Left lung (tissue), 10 donors: ENCODE measurements around the gene FBXL16. TPM values are rescaled to one million over a fixed set of nuclear protein-coding genes. Genes with fewer than 3 reads are reported as not detected.

ENCODE experiments used
- ATAC-seq: fragments of 200-7000 bp; cut with Tn5 transposase; one replicate; pipeline ENCODE4 v1.9.1; 2020; ENCODE audit warnings: moderate library complexity
- DNase-seq, 4 donors: peaks; one replicate each; pipeline ENCODE4 v3.0.0-alpha.2; 2013 to 2020
- H3K27ac ChIP-seq, 2 donors: fragments of 200-600 bp; sonication (generic) in 1 of 2; one replicate each; pipeline versions ENCODE4 v1.5.0 to v1.8.0; 2020 to 2021
- H3K27me3 ChIP-seq, 2 donors: fragments of 200-600 bp; sonication (generic) in 1 of 2; one replicate each; pipeline versions ENCODE4 v1.5.0 to v1.8.0; 2020 to 2021
- H3K36me3 ChIP-seq, 2 donors: fragments of 200-600 bp; sonication (generic) in 1 of 2; one replicate each; pipeline versions ENCODE4 v1.5.0 to v1.8.0; 2020 to 2021
- H3K4me1 ChIP-seq, 2 donors: fragments of 200-600 bp; one replicate each; pipeline ENCODE4 v1.8.0; 2021
- H3K4me3 ChIP-seq, 2 donors: fragments of 200-600 bp; sonication (generic) in 1 of 2; one replicate each; pipeline versions ENCODE4 v1.5.0 to v1.8.0; 2020 to 2021; ENCODE audit warnings: mild to moderate bottlenecking in 1 of 2
- H3K9me3 ChIP-seq, 2 donors: fragments of 200-600 bp; sonication (generic) in 1 of 2; one replicate each; pipeline versions ENCODE4 v1.5.0 to v1.8.0; 2020 to 2021
- intact Hi-C, 2 donors: fragments of 100-400 bp; cut with DNase I; formaldehyde crosslinking; loops; one replicate each; pipeline versions ENCODE4 v1.11.2 to v1.14.2; 2022
- polyA plus RNA-seq, 6 donors: library from polyadenylated mRNA; unstranded; fragments of 120-200 nt; gene quantifications; one replicate each; pipeline ENCODE4 v1.2.1, GENCODE V29; 2013; ENCODE audit not compliant: insufficient read length in 6 of 6
- total RNA-seq, 2 donors: library from RNA; stranded (reverse); fragmentation: NEBNext Ultra II Directional; extraction: Animal tissue kit (Norgen Biotek cat#: 25700); gene quantifications; one replicate each; pipeline ENCODE4 v1.2.1, GENCODE V29; 2021
- TF ChIP-seq, protein P1 (sequence below), 2 donors: fragments of 200-600 bp; sonication (generic) in 1 of 2; IDR thresholded peaks; one replicate each; pipeline versions ENCODE4 v1.5.0 to v1.8.0; 2021; ENCODE audit warnings: antibody characterized with exemption in 2 of 2
- donor health status: DM: no; HTN: yes; CAD: no.
- donor health status: DM: no; HTN: no; CAD: no.

Gene FBXL16
- total and polyA plus RNA-seq, 8 donors, result 0.48 to 5.7 (median 0.72) TPM

DNA sequence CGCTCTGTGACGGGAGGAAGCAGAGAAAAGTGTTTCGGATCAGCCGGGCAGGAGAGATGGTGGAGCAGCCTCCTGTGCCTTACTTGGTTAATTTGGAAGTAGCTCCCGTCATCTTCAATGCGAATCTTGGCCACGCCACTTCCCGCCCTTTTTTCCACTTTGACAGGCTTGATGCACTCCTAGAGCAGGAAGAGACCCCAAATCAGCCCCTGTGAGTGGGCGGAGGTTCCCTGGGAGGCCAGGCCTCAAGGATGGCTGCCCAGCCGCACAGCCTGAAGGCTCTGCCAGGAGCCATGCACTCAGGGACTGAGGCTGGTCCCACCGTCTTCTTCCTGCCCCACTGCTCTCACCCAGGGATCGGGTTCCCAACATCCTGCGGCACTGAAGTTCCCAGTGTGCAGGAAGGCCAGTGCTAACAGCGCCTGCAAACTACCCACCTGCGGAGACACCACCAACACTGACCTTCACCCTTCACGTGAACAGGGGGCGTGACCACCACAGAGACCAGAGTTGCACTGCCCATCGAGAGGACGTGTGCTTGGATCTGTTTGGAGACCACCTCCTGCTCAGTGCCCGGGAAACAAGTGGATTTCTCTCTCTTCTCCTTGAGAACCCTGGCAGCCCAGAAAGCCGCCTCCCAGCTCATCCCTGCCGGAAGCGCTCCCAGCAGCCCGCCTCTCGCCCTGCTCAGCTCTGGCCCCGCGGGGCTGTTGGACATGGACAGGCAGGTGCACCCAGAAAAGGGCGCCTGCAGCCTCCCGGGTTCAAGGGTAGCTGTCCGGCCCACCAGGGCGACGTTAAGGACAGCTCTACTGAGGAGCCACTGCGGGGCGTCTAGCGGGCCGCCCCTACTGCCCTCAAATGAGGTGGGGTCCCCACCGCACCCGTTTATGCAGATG is 34.2 kb upstream of the FBXL16 start:
- ATAC-seq, result no peak
- H3K4me1 ChIP-seq, result peaks cover 11 to 18% of the 10 kb centered on the region in 2 donors
- peaks cover 0 to 33% of the 10 kb centered on the region in 2 donors for H3K36me3 ChIP-seq
- H3K9me3 ChIP-seq, result no peaks in the 10 kb centered on the region
- DNase-seq, result peak in 1 of 4 donors; percentile 80
- H3K27me3 ChIP-seq, result peaks cover 0 to 13% of the 10 kb centered on the region in 2 donors
- intact Hi-C loops, result no loop called here
- no peak overlapping the region for H3K27ac ChIP-seq
- TF ChIP-seq, protein P1, sequence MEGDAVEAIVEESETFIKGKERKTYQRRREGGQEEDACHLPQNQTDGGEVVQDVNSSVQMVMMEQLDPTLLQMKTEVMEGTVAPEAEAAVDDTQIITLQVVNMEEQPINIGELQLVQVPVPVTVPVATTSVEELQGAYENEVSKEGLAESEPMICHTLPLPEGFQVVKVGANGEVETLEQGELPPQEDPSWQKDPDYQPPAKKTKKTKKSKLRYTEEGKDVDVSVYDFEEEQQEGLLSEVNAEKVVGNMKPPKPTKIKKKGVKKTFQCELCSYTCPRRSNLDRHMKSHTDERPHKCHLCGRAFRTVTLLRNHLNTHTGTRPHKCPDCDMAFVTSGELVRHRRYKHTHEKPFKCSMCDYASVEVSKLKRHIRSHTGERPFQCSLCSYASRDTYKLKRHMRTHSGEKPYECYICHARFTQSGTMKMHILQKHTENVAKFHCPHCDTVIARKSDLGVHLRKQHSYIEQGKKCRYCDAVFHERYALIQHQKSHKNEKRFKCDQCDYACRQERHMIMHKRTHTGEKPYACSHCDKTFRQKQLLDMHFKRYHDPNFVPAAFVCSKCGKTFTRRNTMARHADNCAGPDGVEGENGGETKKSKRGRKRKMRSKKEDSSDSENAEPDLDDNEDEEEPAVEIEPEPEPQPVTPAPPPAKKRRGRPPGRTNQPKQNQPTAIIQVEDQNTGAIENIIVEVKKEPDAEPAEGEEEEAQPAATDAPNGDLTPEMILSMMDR (IDR thresholded peaks at IDR 0.05), result no peak
- H3K4me3 ChIP-seq, result peak overlapping the region; percentile 83 to 90

DNA sequence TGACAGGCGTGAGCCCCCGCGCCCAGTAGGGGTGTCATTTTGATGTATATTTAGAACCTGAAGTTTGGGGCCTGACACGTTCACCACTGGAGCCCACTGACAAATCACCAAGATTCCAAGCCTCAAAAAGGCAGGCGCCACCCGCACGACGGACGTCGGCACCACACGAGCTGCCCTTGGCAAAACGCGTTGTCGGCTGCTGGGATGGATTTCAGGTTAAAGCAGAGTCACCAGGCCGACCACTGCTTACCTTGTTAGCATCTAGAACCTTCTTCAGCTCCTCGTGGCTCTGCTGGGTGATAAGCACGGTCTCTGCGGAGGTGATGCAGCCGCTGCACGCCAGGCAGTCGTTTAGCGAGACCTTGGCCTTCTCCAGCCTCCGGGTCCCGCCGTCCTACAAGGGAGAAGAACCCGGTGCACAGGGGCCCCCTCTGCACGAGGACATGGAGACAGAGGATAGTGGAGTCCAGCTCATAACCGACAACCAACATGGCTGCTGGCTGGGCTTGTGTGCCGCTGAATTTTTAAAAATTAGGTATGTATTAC is 31.4 kb upstream of the FBXL16 start:
- Histone ChIP-seq H3K4me1 (peaks cover 11 to 18% of the 10 kb centered on the region in 2 donors), H3K27me3 (peaks cover 0 to 1% of the 10 kb centered on the region in 2 donors), H3K27ac (no peak overlapping the region), H3K4me3 (no peak overlapping the region), H3K36me3 (peaks cover 0 to 61% of the 10 kb centered on the region in 2 donors), H3K9me3 (no peaks in the 10 kb centered on the region)
- ATAC-seq (no peak), DNase-seq (peak in 1 of 4 donors; percentile 61)
- intact Hi-C loops, result no loop called here
- TF ChIP-seq, protein P1 (IDR thresholded peaks at IDR 0.05), result no peak

DNA sequence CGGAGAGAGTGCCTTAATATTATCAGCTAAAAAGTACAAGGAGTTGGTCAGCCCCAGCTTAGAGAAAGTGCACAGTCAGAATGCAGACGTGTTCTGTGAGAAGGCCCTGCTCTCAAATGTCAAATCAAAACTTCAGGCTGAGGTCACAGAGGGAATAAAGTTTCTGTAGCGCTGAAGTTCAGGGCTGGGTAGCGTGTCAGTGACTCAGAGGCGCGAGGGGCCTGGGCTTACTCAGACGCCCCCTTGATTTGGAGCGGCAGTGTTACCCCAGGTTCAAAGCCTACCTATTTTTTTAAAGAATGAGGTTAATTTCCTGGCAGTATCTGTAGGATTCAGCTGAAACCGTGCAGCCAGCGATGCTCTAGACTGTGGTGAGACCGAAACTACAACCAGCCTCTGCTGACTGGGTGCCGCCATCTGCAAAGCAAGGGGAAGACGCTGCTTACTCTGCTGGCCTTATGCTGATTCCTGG is 30.4 kb upstream of the FBXL16 start:
- DNase-seq, result no peak
- Histone ChIP-seq H3K27me3 (no peaks in the 10 kb centered on the region), H3K36me3 (peaks cover 0 to 71% of the 10 kb centered on the region in 2 donors), H3K27ac (no peak overlapping the region), H3K4me1 (peaks cover 7 to 14% of the 10 kb centered on the region in 2 donors), H3K4me3 (no peak overlapping the region), H3K9me3 (no peaks in the 10 kb centered on the region)
- intact Hi-C loops, result no loop called here
- no peak for ATAC-seq
- TF ChIP-seq, protein P1 (IDR thresholded peaks at IDR 0.05), result no peak

DNA sequence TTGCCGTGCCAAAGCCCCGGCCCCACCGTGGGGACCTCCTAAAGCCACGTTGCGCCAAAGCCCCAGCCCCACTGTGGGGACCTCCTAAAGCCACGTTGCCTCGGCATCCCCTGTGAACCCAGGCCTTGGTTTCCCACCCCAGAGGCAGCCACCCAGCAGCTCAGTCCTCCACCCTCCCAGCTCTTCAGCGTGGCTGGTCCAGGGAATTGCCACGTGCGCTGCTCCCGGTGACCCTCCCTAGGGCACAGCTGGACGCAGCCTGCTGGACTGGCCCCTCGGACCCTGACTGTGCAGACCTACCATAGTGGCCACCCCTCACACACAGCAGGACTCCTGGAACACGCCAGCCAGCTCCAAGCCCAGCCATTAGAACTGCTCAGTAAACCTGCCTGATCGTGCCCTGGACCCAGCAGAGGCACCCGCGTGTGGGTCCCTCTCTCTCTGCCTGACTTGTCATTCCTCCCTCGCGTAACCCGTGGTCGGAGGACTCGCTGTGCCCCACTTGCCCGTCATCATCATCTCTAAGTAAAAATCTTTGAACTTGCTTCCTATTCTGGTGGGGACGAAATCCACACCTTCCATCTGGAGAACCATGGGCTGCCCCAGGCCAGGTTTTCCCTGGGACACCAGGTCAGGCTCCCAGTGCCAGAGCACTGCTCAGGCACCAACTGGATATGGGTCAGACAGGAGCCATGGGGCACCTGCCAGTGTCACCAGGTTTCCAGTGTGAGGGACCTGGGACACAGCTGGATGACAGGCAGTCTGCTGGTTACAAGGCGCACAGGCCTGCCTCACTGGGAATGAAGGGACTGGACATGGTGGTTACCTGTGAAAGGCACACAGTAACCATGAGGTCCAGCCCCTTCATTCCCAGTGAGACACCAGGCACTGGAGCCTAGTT is 29.6 kb upstream of the FBXL16 start:
- intact Hi-C loops, result no loop called here
- TF ChIP-seq, protein P1 (IDR thresholded peaks at IDR 0.05), result no peak
- Histone ChIP-seq H3K36me3 (peaks cover 0 to 79% of the 10 kb centered on the region in 2 donors), H3K27ac (no peak overlapping the region), H3K27me3 (no peaks in the 10 kb centered on the region), H3K4me3 (no peak overlapping the region), H3K4me1 (peaks cover 7 to 11% of the 10 kb centered on the region in 2 donors), H3K9me3 (no peaks in the 10 kb centered on the region)
- no peak for ATAC-seq
- DNase-seq, result peak in 1 of 4 donors; percentile 68
